SK-N-MC (cell line): ENCODE results near the gene CORIN.

Experiments used
- EZH2 ChIP-seq: fragments of 200-600 bp; sonication (generic); IDR thresholded peaks from one replicate; pipeline ENCODE4 v1.6.1; 2017; ENCODE audit warnings: antibody characterized with exemption
- FOXP2 ChIP-seq: optimal IDR thresholded peaks from 2 replicates; pipeline ENCODE3; 2011; ENCODE audit warnings: mild to moderate bottlenecking, moderate library complexity; ENCODE audit not compliant: insufficient read depth; ENCODE audit errors: extremely low read length, control extremely low read depth
- POLR2AphosphoS5 ChIP-seq: IDR thresholded peaks from 2 replicates; pipeline ENCODE4 v1.6.1; 2012; ENCODE audit warnings: mild to moderate bottlenecking, low read depth, low read length, borderline replicate concordance

DNA sequence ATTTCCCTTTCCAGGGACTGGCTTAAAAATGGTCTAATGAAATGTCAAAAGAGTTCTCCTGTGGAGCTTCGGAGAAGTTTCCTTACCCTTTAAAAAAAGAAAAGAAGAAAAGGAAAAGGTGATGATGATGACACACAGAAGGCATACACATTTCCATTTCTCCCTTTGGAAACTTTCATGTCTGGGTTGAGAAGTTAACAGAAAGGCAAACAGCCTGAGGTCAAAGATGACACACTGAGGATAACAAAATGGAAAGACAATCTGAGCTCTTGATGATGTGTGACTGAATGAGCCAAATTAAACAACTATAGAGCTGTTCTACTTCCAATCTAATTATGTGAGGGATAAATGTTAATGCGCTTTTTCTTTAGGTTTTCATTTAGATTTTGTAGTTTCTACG lies 44.4 kb upstream of the CORIN start:
- TF ChIP-seq POLR2AphosphoS5 (no peak), EZH2 (no peak), FOXP2 (no peak)
